Stimulated activated CD4-positive, alpha-beta T cell treated with anti-CD3 and anti-CD28 coated beads, Interleukin-12 subunit alpha, Interleukin-12 subunit beta, amount 100 ng/mL, for 4 hours (primary cell): Measurements from ENCODE around the gene FAM184A.
"Not testable (repeated sequence)": the region's sequence is repeated elsewhere in the genome, so short reads cannot be mapped to it uniquely, and the experiment has no call there.

Experiments
- DNase-seq: peaks from one replicate; pipeline ENCODE4 v3.0.0-alpha.2; 2020

The FAM184A gene

GRCh38 chr6:119097815-119098361 lies 19.4 kb upstream of the FAM184A start:
- DNase-seq, result not testable (repeated sequence)

- no peak for DNase-seq
Observed at GRCh38 chr6:119096721-119097565, 18.5 kb upstream of the FAM184A start.

- DNase-seq, result no peak
Observed at GRCh38 chr6:119090256-119090655, 11.8 kb upstream of the FAM184A start.

GRCh38 chr6:119084784-119085183 lies 6.3 kb upstream of the FAM184A start:
- no peak for DNase-seq

- DNase-seq, result no peak
Observed at GRCh38 chr6:119083007-119083406, 4.5 kb upstream of the FAM184A start.

- no peak for DNase-seq
Observed at GRCh38 chr6:119079283-119079809, 882 bp upstream of the FAM184A start.

- DNase-seq, result peak; percentile 39
Observed at GRCh38 chr6:119077643-119078375, 655 bp downstream of the FAM184A start.

- DNase-seq, result no peak
Observed at GRCh38 chr6:119077391-119077642, 1.1 kb downstream of the FAM184A start.

- no peak for DNase-seq
Observed at GRCh38 chr6:119076576-119077390, 1.7 kb downstream of the FAM184A start.

GRCh38 chr6:119076173-119076572 lies 2.3 kb downstream of the FAM184A start:
- DNase-seq, result no peak

GRCh38 chr6:119075200-119075981 lies 3.1 kb downstream of the FAM184A start:
- no peak for DNase-seq

GRCh38 chr6:119073307-119074051 lies 5.0 kb downstream of the FAM184A start:
- DNase-seq, result no peak

- no peak for DNase-seq
Observed at GRCh38 chr6:119071576-119071975, 6.9 kb downstream of the FAM184A start.

GRCh38 chr6:119067091-119067490 lies 11.4 kb downstream of the FAM184A start:
- no peak for DNase-seq

- DNase-seq, result no peak
Observed at GRCh38 chr6:119066517-119066916, 11.9 kb downstream of the FAM184A start.

- DNase-seq, result no peak
Observed at GRCh38 chr6:119065955-119066354, 12.5 kb downstream of the FAM184A start.

- DNase-seq, result no peak
Observed at GRCh38 chr6:119065382-119065781, 13.1 kb downstream of the FAM184A start.

GRCh38 chr6:119063491-119063890 lies 15.0 kb downstream of the FAM184A start:
- no peak for DNase-seq

GRCh38 chr6:119061215-119061614 lies 17.2 kb downstream of the FAM184A start:
- DNase-seq, result no peak

- no peak for DNase-seq
Observed at GRCh38 chr6:119060255-119060907, 18.1 kb downstream of the FAM184A start.

GRCh38 chr6:119055069-119055468 lies 23.4 kb downstream of the FAM184A start:
- no peak for DNase-seq
